ENCODE results near the gene PAX5.
A peak's percentile ranks its signal among the peaks of the same experiment; 100 is the strongest.
"Not testable (repeated sequence)": the region's sequence is repeated elsewhere in the genome, so short reads cannot be mapped to it uniquely, and the experiment has no call there.

PAX5 gene

GRCh38 chr9:37033682-37034304, at the start of gene PAX5:
TSS of gene PAX5 (minus strand) at chr9:37034268. CDS start at chr9:37034031, 237 bp downstream.
- DNase-seq (ENCODE audit: low read depth), result no peak

- no peak for DNase-seq (ENCODE audit: low read depth)
Measured at GRCh38 chr9:37083654-37084053, 49.6 kb upstream of the PAX5 start.

DNA sequence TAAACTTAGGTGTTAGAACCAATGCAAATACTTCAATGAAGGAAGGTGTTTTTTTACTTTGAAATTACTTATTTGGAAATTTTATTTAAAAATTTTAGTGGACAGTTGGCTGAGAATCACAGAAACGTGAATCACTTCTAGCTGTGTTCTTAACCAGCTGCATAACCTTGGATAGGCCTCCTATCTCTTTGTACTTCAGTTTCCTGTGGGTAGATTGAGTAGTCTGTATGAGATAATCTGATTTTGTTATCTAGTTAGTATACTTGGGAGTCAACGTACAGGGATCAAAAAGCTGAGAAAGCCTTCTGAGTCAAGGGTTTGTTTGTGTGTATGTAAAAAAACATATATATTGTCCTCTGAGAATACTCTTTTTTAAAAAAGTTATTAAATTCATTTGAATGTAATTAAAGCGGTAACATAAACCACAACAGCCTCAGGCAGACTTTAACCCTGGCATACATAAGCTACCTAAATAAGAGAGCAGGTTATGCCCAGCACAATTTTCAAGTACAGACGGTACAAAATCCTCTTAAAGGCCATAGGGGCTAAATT, 48.2 kb upstream of the PAX5 start:
- DNase-seq (ENCODE audit: low read depth), result no peak

GRCh38 chr9:37081507-37081906, 47.4 kb upstream of the PAX5 start:
- DNase-seq (ENCODE audit: low read depth), result not testable (repeated sequence)

- DNase-seq (ENCODE audit: low read depth), result not testable (repeated sequence)
Measured at GRCh38 chr9:37080165-37080628, 46.1 kb upstream of the PAX5 start.

- DNase-seq (ENCODE audit: low read depth), result peak; percentile 92
Measured at GRCh38 chr9:37079370-37080164, 45.5 kb upstream of the PAX5 start.

DNA sequence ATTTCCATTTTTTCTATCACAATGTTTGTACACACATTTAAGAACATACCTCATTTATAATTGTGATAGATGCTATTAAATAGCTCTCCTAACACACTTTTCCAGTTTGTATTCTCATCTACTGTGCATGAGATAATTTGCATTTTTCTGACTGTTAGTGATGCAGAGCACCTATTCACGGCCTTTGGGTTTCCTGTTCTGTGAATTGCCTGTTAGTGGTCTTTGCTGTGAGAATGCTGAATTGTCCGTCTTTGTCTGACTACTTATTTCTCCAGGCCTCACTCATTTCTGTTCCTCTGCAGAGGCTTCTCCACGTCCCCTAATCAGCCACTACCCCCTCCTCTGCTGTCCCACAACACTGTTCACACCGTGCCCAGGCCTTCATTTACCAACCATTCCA, 40.7 kb upstream of the PAX5 start:
- not testable (repeated sequence) for DNase-seq (ENCODE audit: low read depth)

DNA sequence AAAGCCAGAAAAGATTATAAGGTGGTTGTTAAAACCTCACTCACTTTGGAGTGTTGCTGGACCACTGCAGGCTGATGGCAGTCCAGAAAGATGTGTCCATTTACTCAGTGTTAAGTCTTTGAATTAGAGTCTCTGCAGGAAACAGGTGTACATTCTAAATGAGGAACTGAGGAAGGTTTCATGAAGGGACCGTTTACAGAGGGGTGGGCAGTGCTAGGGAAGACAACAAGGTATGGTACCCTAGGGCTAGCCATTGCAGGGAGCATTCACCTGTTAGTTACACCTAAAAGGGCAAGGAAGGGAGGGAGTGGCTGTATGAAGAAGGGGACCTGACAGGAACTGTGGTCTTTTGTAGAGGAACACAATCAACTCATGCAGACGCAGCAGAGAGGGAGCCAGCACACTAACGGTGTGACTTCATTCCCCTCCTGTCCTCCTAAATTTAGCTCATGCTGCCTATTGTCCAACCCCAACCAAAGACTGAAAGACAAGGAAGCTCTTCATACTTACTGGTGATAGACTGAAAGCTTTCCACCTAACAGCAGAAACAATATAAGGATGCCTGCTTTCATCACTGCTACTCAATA, 32.2 kb upstream of the PAX5 start:
- DNase-seq (ENCODE audit: low read depth), result no peak

DNA sequence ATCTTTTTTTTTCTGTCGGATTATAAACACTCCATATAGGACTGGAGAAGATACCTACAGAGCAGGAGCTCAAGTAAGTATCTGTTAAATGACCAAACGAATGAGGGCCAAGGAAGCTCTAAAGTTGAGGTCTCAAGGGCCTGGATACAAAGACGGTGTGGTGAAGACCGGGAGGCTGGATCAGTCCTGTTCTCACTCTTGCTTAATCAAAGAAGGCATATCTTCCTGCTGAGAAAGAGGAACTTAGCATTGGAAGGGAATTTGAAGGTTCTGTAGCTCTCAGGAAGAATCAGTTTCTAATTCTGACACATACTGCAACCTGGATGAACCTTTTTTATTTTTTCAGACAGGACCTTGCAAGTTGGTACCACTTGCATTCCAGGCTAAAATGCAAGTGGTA, 28.3 kb upstream of the PAX5 start:
- DNase-seq (ENCODE audit: low read depth), result no peak

DNA sequence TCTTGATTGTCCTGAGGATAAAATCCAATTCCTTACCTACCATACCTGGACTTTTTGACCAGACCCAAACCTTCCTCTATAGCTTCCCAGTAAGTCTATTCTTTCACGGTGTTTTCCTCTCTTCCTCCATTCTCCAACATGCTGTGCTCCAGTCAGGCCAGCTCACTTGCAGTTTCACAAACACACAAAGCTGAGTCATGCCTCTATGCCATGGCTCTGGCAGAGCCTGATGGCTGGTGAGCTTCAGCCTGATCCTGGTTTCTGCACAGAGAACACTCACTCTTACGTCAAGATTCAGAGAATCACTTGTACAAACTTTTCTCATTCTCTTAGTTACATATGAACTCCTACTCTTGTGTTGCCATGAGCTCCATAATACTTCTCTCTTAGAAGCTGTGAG, 27.7 kb upstream of the PAX5 start:
- DNase-seq (ENCODE audit: low read depth), result no peak

DNA sequence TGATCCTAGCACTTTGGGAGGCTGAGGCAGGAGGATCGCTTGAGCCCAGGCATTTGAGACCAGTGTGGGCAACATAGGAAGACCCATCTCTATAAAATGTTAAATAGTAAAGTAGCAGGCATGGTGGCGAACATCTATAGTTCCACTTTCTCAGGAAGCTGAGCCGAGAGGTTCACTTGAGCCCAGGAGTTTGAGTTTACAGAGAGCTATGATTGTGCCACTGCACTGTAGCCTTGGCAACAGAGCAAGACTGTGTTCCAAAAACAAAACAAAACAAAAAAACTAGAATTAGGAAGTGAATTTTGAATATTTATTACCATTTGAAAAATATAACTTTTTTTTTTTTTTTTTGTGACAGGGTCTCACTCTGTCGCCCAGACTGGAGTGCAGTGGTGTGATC, 26.8 kb upstream of the PAX5 start:
- no peak for DNase-seq (ENCODE audit: low read depth)

DNA sequence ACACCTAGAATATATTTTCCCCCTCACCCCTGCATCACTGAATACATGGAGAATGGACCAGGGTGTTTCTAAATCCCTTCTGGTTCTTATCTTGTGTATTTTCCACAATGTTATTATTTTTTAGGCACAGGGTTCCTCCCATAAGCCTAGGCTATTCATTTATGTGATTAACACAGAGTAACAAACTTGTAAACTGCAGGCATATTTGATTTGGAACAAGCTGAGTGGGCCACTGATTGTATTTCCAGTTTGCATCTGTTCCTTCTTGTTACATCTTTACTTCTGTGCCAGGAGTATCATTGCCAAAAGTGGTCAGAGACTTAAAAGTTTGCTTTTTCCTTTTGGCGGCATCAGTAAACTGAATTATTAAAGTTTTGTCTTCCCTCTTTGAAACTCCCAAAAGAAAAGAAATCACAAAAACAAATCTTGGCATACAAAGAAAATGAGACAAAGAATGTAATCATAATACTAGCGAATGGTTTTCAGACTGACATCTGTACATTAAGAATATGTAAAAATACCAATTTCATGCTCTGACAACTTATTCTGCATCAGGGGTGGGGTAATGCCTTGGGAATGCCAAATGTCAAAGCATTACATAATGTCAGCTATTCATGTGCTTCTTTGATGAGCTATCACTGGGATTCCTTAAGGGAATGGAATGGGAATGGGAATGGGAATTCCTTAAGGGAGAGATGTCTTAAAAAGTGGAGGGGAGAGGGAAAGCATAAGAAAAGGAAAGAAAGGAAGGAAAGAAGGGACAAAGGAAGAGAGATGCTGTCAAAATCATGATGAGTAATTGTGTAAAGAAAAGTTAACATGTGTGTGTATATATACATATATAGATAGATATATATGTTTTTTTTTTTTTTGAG, 22.2 kb upstream of the PAX5 start:
- DNase-seq (ENCODE audit: low read depth), result no peak

- not testable (repeated sequence) for DNase-seq (ENCODE audit: low read depth)
Measured at GRCh38 chr9:37054363-37054720, 20.3 kb upstream of the PAX5 start.

GRCh38 chr9:37053684-37054362, 19.8 kb upstream of the PAX5 start:
- DNase-seq (ENCODE audit: low read depth), result no peak

GRCh38 chr9:37046683-37047082, 12.6 kb upstream of the PAX5 start:
- no peak for DNase-seq (ENCODE audit: low read depth)

DNA sequence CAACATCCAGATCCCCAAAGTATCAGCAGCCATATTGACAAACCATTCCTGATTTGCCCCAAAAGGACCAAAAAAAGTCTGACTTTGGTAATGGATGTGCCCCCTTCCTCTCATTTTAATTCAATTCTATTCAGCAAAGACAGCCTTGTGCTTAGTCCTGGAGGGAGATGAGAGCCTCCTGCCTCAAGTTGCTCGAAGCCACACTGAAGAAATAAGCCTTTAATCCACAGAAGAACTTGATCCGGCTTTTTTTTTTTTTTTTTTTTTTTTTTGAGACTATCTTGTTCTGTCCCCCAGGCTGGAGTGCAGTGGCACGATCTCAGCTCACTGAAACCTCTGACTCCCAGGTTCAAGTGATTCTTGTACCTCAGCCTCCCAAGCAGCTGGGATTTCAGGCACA, 8.4 kb upstream of the PAX5 start:
- no peak for DNase-seq (ENCODE audit: low read depth)

GRCh38 chr9:37040508-37041127, 6.5 kb upstream of the PAX5 start:
- DNase-seq (ENCODE audit: low read depth), result no peak

DNA sequence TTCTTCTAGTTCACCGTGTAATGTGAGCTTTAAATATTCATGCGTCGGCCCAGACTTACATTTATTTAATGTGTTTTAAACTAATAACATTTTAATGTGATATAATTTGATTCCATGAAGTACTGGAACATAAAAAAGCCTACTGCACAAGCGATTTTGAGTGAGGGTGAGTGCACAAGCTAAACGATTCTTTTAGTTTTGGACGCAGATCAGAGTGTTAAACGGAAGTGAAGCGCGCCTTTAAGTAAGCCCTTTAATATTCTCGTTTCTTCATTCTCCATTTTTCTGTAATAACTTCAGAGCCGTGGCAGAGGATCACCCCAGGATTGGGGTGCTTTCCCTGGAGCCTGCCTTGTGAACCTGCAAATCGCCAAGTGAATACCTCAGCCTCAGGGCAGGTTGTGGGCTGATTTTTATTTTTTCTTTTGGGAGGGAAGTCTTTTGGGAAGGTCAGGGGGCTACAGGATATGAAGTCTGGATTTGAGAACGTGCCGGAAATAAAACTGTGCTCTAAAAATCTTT, 4.9 kb upstream of the PAX5 start:
- DNase-seq (ENCODE audit: low read depth), result no peak

DNA sequence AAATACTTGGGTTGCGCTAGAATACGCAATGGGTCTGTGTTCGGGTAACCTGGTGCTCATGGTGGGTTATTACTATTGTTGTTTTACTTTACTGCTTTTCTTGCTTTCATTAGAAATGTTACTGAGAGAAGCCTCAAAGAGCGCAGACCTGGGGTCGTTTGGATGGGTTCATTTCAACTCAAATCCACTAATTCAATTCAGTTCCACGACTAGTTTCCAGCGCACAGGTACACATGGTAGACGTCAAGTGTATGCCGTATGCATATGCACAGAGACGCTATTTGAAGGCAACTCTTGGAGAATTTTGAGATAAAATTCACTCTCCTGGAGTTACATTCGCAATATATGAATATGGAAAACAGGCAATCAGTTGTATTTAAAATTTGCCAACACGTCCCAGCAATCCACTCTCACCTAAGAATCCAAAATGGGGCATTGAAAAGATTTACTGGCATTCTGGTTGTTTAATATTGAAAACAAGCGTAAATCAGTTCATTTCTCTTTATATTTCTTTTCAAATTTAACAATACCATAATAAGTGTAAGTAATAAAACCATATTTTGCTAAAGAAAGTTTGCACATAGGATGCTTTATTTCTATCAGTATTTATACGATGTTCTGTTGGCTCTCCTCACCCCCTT, 4.4 kb upstream of the PAX5 start:
- DNase-seq (ENCODE audit: low read depth), result no peak
